Nephron progenitor cell (in vitro differentiated cells): ENCODE measurements around the gene NRP1.
A peak's percentile ranks its signal among the peaks of the same experiment; 100 is the strongest.
"Not testable (repeated sequence)": the region's sequence is repeated elsewhere in the genome, so short reads cannot be mapped to it uniquely, and the experiment has no call there.

ENCODE experiments used
- DNase-seq: peaks from one replicate; pipeline ENCODE4 v3.0.0; 2021
- H3K27ac Mint-ChIP-seq: 2 replicates; pipeline ENCODE4 v1.8.0; 2021; ENCODE audit warnings: mild to moderate bottlenecking, moderate library complexity, mixed read lengths
- H3K27me3 Mint-ChIP-seq: 2 replicates; pipeline ENCODE4 v1.8.0; 2021; ENCODE audit warnings: mild to moderate bottlenecking, low read depth, mixed read lengths; ENCODE audit not compliant: poor library complexity
- H3K36me3 Mint-ChIP-seq: 2 replicates; pipeline ENCODE4 v1.8.0; 2021; ENCODE audit warnings: low read depth, mixed read lengths
- H3K4me1 Mint-ChIP-seq: 2 replicates; pipeline ENCODE4 v1.8.0; 2021; ENCODE audit warnings: mixed read lengths
- H3K4me3 Mint-ChIP-seq: 2 replicates; pipeline ENCODE4 v1.8.0; 2021; ENCODE audit warnings: mild to moderate bottlenecking, moderate library complexity, mixed read lengths
- H3K9me3 Mint-ChIP-seq: 2 replicates; pipeline ENCODE4 v1.8.0; 2021; ENCODE audit warnings: mild to moderate bottlenecking, moderate library complexity, mixed read lengths
- CTCF ChIP-seq: fragments of 200-600 bp; sonication (generic); IDR thresholded peaks from 2 replicates; pipeline ENCODE4 v1.5.0; 2021; ENCODE audit warnings: antibody characterized with exemption

The NRP1 gene

DNA sequence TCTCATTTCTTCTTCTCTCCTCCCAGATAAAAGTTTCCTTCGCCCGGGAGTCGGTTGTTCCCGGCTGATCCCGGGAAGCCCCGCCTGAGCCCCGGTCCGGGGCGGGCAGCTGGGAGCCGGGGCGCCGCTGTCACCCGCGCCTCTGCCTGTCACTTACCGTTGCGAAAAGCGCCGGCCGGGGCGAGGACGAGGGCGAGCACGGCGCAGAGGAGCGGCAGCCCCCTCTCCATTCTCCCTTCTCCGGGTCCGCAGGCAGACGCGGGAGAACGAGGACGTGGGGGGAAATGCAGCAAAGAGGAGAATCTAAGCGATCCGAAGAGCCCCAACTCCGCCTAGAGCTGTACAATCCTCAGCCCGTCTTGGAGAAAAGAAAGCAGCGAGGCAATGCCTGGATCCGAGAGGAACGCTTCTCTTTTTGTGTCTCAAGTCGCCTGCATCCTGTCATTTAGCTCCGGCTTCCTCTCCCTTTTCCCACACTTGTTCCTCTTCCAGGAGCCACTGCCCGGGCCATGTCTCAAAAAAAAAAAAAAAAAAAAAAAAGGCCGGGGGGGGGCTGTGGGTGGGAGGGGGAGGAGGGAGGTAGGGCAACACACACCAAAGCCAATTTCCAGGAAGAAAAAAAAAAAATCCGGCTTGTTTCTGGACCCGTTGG lies at the start of gene NRP1:
Gene NRP1, minus strand, starts transcription at position 515 of the 652 bp plus-strand sequence. Its CDS starts 285 bp downstream, at position 230.
- Mint-ChIP-seq H3K9me3 (no peaks in the 10 kb centered on the region), H3K27ac (peak within 1 kb of the TSS; percentile 93), H3K27me3 (no peaks in the 10 kb centered on the region), H3K4me3 (peak within 1 kb of the TSS; percentile 94), H3K36me3 (peaks cover 35% of the 10 kb centered on the region), H3K4me1 (peaks cover 52% of the 10 kb centered on the region)
- TF ChIP-seq CTCF, result no peak
- peak; percentile 56 for DNase-seq

GRCh38 chr10:33384201-33384600 lies 49.7 kb upstream of the NRP1 start:
- H3K27me3 Mint-ChIP-seq, DNase-seq, H3K27ac Mint-ChIP-seq, H3K9me3 Mint-ChIP-seq, H3K36me3 Mint-ChIP-seq, H3K4me3 Mint-ChIP-seq: not testable (repeated sequence)
- H3K4me1 Mint-ChIP-seq, result peaks cover 22% of the 10 kb centered on the region

DNA sequence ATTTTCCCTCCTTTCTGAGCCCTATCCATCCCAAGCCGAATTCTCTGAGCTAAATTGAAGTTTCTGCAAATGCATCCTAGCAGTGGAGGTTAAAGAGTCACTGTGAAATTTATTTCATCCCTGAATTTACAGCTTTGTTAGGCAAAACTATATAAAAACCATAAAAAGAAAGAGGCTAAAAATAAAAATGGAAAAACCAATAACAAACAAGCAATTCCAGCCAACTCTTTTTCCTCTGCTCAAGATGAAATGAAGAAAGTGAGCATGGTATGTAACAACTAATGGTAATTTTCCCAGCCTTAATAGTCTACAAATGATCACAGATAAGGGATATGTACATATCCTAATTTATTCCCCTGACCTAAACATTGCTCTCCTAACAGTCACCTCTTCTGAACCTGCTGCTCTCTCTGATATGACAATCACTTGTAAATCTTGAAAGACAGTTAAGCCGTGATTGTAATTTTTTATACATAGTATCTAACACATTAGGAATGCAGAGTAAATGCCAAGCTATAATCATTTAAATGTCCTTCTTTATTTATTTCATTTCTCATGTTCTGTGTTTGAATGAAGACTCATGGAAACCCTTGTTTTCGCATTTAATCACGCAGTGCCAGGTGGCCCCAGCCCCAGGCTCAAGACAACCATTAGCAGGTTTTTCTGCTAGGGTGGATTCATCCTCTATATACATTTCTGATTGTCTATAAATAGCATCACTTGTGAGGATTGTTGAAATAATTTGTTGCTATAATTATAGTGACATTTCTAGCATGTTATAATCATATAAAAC lies 48.6 kb upstream of the NRP1 start:
- Mint-ChIP-seq H3K27me3 (no peaks in the 10 kb centered on the region), H3K4me1 (peaks cover 22% of the 10 kb centered on the region), H3K9me3 (no peaks in the 10 kb centered on the region), H3K27ac (no peak overlapping the region), H3K36me3 (no peaks in the 10 kb centered on the region), H3K4me3 (no peak overlapping the region)
- no peak for TF ChIP-seq CTCF
- DNase-seq, result no peak

GRCh38 chr10:33382216-33382600 lies 47.7 kb upstream of the NRP1 start:
- no peak overlapping the region for H3K4me3 Mint-ChIP-seq
- peaks cover 3% of the 10 kb centered on the region for H3K27me3 Mint-ChIP-seq
- H3K4me1 Mint-ChIP-seq, result peaks cover 22% of the 10 kb centered on the region
- H3K27ac Mint-ChIP-seq, result no peak overlapping the region
- TF ChIP-seq CTCF, result no peak
- no peak for DNase-seq
- no peaks in the 10 kb centered on the region for H3K9me3 Mint-ChIP-seq
- no peaks in the 10 kb centered on the region for H3K36me3 Mint-ChIP-seq

- TF ChIP-seq CTCF, result no peak
- no peak overlapping the region for H3K4me3 Mint-ChIP-seq
- peaks cover 22% of the 10 kb centered on the region for H3K4me1 Mint-ChIP-seq
- no peak for DNase-seq
- peaks cover 3% of the 10 kb centered on the region for H3K27me3 Mint-ChIP-seq
- no peaks in the 10 kb centered on the region for H3K36me3 Mint-ChIP-seq
- no peak overlapping the region for H3K27ac Mint-ChIP-seq
- H3K9me3 Mint-ChIP-seq, result no peaks in the 10 kb centered on the region
Observed at GRCh38 chr10:33381451-33382215, 47.2 kb upstream of the NRP1 start.

DNA sequence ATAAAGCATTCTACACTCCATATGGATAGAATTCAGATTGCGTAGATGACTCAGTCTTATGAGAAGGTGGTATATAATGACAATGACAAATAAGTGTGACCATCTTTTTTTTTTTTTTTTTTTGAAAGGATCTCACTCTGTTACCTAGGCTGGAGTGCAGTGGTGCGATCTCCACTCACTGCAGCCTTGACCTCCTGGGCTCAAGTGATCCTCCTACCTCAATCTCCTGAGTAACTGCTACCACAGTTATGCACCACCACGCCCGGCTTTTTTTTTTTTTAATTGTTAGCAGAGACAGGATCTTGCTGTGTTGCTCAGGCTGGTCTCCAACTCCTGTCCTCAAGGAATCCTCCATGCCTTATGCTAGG lies 43.2 kb upstream of the NRP1 start:
- Mint-ChIP-seq H3K4me3 (no peak overlapping the region), H3K9me3 (no peaks in the 10 kb centered on the region), H3K27me3 (peaks cover 3% of the 10 kb centered on the region), H3K36me3 (no peaks in the 10 kb centered on the region), H3K4me1 (peaks cover 22% of the 10 kb centered on the region), H3K27ac (no peak overlapping the region)
- no peak for DNase-seq
- no peak for TF ChIP-seq CTCF
